HG02943 (cell line): ENCODE data around the gene KANK2.
"Not testable (repeated sequence)": the region's sequence is repeated elsewhere in the genome, so short reads cannot be mapped to it uniquely, and the experiment has no call there.

ENCODE experiments used
- ATAC-seq: cut with Tn5 transposase; IDR thresholded peaks from one replicate; pipeline ENCODE4 v1.9.1; 2021; ENCODE audit warnings: mild to moderate bottlenecking, low read depth, moderate library complexity; ENCODE audit not compliant: unreplicated experiment

KANK2 gene

DNA sequence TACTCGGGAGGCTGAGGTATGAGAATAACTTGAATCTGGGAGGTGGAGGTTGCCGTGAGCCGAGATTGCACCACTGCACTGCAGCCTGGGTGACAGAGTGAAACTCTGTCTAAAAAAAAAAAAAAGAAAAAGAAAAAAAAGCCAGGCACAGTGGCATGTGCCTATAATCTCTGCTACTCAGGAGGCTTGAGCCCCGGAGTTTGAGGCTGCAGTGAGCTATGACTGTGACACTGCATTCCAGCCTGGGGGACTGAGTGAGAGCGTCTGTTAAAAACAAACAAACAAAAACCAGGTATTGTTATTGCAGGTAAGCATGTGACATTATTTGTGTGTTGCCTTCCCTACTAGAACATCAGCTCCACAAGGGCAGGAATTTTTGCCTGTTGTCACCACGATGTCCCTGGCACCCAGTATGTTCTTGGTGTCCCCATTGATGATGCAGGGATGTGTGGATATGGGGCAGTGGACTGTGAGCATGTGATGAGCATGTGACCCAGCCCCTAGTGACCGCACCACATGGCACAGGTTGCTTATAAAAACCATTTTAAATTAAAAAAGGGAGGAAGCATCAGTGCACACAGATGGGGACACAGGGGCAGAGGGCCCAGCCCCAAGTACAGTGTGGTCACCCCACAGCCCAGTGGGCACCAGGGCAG lies 1.6 kb upstream of the KANK2 start:
- no peak for ATAC-seq

DNA sequence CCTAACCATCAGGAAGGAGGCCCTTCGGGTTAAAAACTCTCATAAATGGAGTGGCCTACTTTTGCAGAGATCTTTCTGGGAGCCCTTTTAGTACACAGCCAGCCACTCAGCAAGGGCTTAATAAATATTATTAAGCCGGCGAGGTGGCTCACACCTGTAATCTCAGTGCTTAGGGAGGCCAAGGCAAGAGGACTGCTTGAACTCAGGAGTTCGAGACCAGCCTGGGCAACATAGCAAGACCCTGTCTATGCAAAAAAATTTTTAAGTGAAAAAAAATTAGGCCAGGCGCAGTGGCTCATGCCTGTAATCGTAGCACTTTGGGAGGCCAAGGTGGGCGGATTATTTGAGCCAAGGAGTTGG lies 810 bp upstream of the KANK2 start:
- no peak for ATAC-seq

DNA sequence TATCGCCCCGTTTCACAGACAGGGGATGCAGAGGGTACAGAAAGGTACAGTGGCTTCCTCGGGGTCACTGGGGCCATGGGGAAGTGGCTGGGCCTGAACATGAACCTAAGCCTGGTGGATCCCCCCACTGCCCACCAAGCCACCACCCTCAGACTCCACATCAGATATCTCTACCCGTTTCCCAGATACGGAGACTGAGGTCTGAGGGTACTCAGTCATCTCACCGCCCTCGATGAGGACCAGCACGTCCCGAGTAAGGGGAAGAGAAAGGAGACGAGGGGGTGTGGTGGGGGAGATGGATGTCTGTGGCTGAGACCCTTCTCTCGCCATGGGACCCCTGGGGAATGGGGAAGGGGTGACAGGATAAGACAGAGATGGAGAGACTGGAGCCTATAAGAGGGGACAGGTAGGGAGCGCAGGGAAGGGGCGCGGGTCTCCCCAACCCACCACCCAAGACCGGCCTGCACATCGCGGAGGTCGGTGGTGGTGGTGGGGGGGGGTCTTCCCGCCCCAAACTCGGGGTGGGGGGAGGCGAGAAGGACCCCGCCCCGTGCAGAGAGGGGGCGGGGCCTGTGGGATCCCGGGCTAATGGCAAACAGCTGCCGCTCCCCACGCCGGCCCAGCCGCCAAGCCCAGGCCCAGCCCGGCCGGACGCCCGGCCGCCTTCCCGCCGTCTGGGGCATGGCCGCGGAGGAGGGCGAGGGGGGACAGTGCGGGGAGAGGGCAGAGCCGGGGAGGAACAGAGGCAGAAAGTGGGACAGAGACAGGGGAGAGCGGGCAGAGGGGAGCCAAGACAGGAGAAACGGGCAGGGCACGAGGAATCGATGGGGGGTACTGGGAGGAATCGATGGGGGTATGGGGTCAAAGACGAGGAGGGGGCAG lies 698 bp downstream of the KANK2 start:
- ATAC-seq = no peak

DNA sequence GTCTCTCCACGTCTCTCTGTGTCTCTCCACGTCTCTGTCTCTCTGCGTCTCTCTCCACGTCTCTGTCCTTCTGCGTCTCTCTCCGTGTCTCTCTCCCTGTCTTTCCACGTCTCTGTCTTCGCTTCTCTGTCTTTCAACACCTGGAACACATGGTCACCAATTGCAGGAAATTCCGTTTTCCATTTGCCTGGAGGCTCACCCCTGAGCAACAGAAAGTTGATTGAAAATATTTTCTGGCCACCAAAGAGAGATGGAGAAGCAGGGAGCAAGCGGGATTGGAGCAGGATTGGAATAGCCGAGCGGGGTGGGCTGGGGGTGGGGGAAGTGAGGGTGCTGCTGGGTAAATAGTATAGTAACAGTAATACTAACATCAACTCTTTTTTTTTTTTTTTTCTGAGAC lies 1.7 kb downstream of the KANK2 start:
- ATAC-seq = no peak

DNA sequence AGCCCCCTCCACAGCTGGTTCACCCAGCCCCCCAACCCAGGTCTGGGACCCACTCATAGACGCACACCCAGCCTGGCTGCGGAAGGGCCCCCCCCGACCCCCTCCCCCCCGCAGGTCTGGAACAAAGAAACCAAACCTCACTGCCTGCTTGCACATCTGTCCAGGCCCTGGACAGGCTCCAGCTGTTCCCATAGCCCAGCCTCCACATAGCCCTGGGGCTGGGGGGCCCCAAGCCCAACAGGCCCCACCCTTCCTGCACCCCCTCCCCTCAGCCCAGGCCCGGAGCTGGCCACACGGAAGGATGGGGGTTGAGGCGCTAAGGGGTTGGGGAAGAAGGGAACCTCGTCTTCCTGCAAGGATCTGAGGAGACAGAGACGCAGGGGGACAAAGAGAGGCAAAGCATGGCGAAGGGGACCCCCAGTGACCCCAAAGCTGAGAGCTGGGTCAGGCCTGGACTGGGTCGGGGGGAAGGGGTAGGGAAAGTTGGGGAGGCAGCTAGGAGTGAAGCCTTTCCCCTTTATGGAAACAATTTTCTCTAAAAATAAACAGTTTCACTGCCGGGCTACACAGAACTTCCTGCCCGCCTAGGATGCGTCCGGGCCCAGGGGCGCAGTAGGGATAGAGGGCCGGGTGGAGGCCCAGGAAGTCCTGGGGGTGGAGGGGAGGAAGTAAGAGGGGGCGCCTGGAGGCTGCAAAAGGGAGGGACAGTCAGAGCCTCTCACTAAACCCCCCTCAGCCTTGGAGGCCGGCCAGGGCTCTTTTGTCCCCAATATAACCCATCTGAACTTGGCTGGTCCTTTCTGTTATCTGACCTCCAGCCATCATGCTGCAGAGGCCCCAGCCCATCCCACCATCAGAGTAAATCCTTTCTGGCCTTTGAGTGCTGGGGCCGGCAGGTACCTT lies 2.4 kb downstream of the KANK2 start:
- no peak for ATAC-seq

DNA sequence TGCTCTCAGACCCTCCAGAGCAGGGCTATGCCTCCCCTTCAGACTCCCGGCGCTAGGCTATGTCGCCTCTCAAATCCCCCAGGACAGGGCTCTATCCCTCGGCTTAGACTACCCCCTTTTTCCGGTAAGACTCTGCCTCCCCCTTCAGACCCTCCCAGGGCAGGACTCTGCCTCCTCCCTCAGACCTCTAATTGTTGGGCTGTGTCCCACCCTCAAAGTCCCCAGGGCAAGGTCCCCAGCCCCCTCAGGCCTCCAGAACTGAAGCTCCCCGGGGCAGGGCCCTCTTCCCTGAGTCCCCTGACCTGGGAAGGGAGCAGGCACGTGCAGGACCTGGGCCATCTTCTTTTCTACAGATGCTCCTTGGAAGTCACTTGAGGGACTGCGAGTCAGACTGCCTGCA lies 3.2 kb downstream of the KANK2 start:
- no peak for ATAC-seq

DNA sequence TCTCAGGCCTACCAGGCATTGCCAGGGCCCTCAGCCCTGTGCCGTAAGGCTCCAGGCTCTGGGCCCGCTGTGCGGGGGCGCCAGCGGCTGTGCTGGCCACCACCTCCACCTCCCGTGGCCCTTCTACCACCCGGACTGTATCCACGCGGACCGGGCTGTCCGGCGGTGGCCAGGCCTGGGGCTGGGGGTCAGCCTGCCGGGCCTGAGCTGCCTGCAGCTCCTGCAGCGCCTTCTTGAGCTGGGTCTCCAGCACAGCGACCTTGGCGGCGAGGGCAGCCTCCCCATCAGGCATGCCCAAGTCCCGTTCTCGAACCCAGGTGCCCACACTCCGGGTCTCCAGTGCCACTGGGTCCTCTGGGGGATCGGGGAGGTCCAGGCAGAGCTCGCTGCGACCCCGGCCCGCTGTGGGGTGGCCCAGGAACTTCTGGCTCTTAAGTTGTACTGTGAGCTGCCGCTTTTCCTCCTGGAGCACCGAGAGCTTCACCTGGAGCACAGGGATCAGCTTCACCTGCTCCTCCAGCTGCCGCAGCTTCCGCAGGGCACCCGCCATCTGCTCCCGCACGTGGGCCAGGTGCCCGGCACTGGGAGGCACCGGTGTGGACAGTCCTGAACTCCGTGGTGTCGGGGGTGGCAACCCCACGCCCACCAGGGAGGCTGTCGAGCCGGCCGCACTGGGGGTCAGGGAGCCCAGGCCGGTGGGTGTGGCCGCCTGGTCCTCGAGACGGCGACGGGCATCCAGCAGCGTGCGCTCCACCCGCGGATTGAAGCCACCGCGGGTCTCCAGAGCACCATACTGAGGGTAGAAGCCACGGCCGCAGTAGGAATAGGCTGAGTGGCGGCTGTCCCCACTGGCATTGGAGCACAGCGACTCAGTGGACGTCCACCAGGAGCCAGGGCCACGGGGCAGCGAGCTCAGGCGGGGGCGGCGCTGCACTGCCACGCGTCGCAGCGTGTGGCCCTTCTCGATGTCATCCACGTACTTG lies 4.1 kb downstream of the KANK2 start:
- ATAC-seq = no peak

DNA sequence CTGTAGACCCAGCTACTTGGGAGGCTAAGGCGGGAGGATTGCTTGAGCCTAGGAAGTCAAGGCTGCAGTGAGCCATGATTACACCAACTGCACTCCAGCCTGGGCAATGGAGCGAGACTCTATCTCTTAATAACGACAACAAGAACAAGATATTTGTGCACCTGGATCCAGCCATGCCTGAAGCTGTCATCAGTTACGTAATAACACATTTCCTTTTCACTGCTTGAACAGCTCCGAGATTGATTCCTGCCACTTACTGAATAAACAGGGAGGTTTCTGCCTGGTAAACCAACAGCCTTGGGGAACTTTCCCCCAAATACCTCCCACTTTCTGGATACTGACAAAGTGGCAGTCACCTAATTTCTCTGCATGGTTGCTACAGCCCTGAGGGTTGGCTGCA lies 5.4 kb downstream of the KANK2 start:
- no peak for ATAC-seq

DNA sequence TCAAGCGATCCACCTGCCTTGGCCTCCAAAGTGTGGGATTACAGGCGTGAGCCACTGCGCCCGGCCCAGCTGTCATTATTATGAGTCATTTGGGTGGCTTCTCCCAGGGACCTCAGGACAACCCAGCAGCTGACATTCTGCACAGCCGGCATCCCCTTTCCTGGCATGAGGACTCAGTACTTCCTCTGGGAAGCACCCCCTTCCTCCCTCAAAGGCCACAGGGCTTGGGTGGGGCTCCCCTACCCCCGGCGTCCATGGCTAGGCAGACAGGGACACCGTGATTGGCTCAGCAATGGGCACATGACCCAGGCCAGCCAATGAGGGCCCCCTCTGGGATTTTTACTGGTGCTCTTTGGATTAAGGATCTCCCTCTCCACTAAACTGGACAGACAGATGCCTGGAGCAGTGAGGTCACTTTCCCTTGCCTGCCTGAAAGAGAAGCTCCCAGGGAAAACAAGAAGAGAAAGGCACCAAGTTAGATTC lies 6.0 kb downstream of the KANK2 start:
- ATAC-seq = no peak

DNA sequence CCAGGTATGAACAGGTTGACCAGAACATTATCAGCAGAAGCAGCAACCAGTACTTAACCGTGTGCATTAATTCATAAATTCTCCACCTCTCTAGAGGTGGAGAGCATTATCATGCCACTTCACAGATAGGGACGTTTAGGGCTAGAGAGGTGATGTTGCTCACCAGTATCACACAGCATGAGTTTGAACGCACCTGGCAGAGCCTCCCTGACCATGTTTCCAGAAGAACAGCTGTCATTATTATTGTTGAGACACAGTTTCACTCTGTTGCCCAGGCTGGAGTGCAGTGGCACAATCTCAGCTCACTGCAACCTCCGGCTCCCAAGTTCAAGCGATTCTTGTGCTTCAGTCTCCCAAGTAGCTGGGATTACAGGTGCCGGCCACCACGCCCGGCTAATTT lies 6.8 kb downstream of the KANK2 start:
- no peak for ATAC-seq

DNA sequence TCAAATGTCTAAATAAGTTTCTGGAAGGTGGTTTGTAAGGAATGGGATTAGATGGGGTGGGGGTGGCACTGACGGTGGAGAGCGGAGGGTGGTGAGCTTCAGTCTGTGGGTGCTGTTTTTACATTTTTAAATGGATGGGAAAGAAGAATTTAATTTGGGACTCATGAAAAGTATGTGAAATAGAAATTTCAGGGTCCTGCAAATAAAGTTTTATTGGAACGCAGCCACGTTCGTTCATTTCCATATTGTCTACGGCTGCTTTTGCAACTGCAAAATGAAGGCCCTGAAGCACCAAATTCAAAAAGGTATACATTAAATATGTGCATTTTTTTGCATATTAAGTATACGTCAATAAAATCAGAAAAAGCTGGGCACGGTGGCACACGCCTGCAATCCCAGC lies 9.9 kb downstream of the KANK2 start:
- no peak for ATAC-seq

DNA sequence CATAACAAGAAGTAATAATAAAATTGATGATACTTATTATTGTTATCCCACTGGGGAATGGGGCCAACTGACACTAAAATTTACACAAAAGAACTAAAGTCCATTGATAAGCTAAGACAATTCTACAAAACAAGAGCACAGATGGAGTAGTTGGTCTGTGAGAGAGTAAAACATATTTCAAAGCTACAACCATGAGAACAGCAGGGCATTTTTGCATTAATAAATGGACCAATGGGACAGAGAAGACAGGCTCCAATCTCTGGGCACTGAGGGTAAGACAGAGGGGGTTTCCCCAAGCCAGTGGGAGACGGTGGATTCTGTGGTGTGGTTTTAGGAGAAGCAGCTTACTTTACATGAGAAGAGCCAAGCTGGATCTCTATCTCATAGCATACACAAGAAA lies 14.4 kb downstream of the KANK2 start:
- no peak for ATAC-seq

DNA sequence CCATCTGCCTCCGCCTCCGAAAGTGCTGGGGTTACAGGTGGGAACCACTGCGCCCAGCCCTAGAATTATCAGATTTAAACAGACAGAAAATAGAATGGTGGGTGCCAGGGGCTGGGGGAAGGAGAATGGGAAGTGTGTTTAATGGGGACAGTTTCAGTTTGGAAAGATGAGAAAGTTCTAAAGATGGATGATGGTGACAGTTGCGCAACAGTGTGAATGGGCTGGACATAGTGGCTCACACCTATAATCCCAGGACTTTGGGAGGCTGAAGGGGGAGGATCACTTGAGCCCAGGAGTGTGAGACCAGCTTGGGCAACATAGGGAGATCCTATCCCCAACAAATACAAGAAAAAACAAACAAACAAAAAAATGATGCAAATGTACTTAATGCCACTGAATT lies 15.9 kb downstream of the KANK2 start:
- no peak for ATAC-seq

DNA sequence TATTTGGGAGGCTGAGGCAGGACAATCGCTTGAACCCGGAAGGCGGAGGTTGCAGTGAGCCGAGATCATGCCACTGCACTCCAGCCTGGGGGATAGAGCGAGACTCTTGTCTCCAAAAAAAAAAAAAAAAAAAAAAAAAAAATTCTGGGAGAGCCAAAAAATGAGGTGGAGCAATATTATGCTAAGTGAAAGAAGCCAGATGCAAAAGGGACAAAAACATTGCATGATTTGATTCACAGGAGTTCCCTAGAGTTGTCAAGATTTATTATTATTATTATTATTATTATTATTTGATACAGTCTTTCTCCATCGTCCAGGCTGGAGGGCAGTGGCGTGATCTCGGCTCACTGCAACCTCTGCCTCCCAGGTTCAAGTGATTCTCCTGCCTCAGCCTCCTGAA lies 16.4 kb downstream of the KANK2 start:
- ATAC-seq = not testable (repeated sequence)

DNA sequence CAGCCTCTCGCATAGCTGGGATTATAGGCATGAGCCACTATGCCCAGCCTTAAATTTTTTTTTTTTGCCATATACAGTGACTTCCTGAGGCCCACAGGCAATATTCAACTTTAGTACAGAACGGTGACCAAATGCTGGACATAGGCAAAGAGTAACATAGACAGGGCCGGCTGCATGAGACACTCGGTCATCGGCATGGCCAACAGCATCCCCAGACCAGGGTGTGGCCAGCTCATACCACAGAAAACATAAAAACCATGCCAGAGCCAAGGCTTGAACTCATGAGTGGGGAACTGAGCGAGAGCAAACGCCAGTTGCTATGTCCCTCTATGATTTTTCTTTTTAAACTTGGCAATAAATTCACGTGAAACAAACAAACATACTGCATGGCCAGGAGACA lies 17.0 kb downstream of the KANK2 start:
- no peak for ATAC-seq

DNA sequence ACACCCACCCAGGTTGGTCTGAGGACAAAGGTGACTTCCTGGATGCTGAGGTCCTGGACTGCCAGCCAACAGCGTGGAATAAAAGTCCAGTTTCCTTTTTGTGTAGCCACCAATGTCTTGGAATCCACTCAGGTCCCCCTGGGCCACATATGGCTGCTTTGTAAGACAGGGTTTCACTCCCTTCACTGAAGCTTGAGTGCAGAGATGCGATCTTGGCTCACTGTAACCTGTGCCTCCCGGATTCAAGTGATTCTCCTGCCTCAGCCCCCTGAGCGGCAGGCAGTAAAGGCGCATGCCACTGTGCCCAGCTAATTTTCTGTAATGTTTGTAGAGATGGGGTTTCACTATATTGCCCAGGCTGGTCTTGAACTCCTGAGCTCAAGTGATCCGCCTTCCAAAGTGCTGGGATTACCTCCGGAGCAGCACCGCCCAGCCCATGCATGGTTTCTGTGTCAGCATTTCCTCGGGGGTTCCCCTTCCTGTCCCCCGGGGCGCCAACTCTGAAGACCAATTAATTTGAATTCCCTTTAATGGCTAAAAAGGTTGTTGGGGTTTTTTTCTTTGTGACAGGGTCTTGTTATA lies 17.5 kb downstream of the KANK2 start:
- ATAC-seq = no peak

DNA sequence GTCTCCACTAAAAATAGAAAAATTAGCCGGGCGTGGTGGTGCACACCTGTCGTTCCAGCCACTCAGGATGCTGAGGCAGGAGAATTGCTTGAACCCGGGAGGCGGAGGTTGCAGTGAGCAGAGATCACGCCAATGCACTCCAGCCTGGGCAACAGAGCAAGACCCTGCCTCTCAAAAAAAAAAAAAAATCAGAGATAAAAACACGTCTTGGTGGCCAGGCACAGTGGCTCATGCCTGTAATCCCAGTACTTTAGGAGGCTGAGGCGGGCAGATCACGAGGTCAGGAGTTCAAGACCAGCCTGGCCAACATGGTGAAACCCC lies 18.2 kb downstream of the KANK2 start:
- not testable (repeated sequence) for ATAC-seq

DNA sequence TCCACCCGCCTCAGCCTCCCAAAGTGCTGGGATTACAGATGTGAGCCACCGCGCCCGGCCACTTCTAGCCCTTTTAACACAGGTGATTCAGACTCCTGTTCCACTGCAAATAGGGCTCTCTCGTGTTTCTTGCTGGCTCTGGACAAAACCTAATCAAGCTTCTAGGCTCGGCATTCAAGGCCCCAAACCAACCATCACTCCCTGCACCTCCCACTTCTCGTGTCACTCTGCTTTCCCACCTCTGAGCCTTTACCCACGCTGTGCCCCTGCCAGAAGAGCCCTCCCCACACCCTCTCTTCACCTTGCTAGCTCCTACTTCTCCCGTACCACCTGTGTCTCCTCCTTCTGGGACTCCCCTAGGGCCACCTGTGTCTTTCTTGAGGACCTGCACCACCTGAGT lies 19.8 kb downstream of the KANK2 start:
- ATAC-seq = no peak

DNA sequence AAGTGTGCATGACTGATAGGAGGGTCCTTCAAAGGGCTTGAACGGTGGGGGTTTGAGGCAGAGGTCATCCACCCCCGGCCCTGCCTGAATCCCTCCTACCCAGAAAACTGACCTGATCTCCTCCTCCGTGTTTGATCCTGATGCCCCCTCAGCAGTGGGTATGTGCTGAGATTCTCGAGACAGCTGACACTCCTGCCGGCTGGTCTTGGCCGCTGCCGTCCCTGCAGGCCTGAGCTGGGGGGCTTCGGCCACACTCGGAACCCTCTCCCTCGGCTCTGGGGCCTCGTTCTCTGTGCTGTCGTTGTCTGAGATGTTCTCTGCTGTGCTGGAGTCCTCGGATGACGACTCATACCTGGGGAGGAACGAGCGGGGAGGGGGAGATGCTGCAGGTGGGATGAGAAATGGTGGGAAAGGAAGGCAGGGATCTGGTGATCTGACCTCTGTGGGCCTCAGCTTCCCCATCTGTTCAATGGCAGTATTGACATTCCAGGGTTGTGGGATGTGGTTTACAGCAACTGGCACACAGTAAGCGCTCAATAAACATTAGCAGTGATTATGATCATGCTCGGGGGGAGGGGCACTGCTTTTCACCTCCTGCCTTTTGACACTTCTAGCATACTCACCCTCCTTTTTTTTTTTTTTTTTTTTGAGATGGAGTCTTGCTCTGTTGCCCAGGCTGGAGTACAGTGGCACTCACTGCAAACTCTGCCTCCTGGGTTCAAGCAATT lies 20.7 kb downstream of the KANK2 start:
- ATAC-seq = no peak
